Duodenal mucosa (tissue), 2 donors: Measurements from ENCODE around the gene TNIP2.
A peak's percentile ranks its signal among the peaks of the same experiment; 100 is the strongest.

Experiments
- H3K27ac ChIP-seq: one replicate; pipeline ENCODE4 v1.7.0; 2013; ENCODE audit warnings: low read depth, low read length
- H3K27me3 ChIP-seq, 2 donors: one replicate each; pipeline ENCODE4 v1.7.0; 2013; ENCODE audit warnings: low read length in 2 of 2, control low read depth in 1 of 2; ENCODE audit not compliant: insufficient read depth in 2 of 2, control insufficient read depth in 1 of 2
- H3K36me3 ChIP-seq, 2 donors: one replicate each; pipeline ENCODE4 v1.7.0; 2013; ENCODE audit warnings: low read length in 2 of 2, control low read depth in 1 of 2; ENCODE audit not compliant: insufficient read depth in 2 of 2, control insufficient read depth in 1 of 2
- H3K4me1 ChIP-seq, 2 donors: one replicate each; pipeline ENCODE4 v1.7.0; 2013; ENCODE audit warnings: low read length in 2 of 2, control low read depth in 1 of 2; ENCODE audit not compliant: insufficient read depth in 2 of 2, control insufficient read depth in 1 of 2
- H3K4me3 ChIP-seq, 2 donors: one replicate each; pipeline ENCODE4 v1.7.0; 2013; ENCODE audit warnings: low read length in 2 of 2, low read depth in 1 of 2
- H3K9ac ChIP-seq, 2 donors: one replicate each; pipeline ENCODE4 v1.7.0; 2013; ENCODE audit warnings: low read length in 2 of 2, low read depth in 1 of 2
- H3K9me3 ChIP-seq, 2 donors: one replicate each; pipeline ENCODE4 v1.7.0; 2013; ENCODE audit warnings: low read length in 2 of 2, control low read depth in 1 of 2; ENCODE audit not compliant: control insufficient read depth in 1 of 2

TNIP2 gene

GRCh38 chr4:2799224-2799911 is 43.2 kb upstream of the TNIP2 start:
- peaks cover 80 to 91% of the 10 kb centered on the region in 2 donors for H3K4me1 ChIP-seq
- peak overlapping the region; percentile 54 for H3K27ac ChIP-seq
- peak overlapping the region; percentile 46 to 54 for H3K9ac ChIP-seq
- no peaks in the 10 kb centered on the region for H3K27me3 ChIP-seq
- peak overlapping the region; percentile 46 to 53 for H3K4me3 ChIP-seq
- no peaks in the 10 kb centered on the region for H3K9me3 ChIP-seq
- peaks cover 0 to 3% of the 10 kb centered on the region in 2 donors for H3K36me3 ChIP-seq

GRCh38 chr4:2798399-2799223 is 42.5 kb upstream of the TNIP2 start:
- Histone ChIP-seq H3K27me3 (no peaks in the 10 kb centered on the region), H3K36me3 (peaks cover 0 to under 1% of the 10 kb centered on the region in 2 donors), H3K27ac (peak overlapping the region; percentile 54), H3K4me1 (peaks cover 80 to 91% of the 10 kb centered on the region in 2 donors), H3K4me3 (peak overlapping the region; percentile 46 to 53), H3K9ac (peak overlapping the region; percentile 46 to 54), H3K9me3 (no peaks in the 10 kb centered on the region)

DNA sequence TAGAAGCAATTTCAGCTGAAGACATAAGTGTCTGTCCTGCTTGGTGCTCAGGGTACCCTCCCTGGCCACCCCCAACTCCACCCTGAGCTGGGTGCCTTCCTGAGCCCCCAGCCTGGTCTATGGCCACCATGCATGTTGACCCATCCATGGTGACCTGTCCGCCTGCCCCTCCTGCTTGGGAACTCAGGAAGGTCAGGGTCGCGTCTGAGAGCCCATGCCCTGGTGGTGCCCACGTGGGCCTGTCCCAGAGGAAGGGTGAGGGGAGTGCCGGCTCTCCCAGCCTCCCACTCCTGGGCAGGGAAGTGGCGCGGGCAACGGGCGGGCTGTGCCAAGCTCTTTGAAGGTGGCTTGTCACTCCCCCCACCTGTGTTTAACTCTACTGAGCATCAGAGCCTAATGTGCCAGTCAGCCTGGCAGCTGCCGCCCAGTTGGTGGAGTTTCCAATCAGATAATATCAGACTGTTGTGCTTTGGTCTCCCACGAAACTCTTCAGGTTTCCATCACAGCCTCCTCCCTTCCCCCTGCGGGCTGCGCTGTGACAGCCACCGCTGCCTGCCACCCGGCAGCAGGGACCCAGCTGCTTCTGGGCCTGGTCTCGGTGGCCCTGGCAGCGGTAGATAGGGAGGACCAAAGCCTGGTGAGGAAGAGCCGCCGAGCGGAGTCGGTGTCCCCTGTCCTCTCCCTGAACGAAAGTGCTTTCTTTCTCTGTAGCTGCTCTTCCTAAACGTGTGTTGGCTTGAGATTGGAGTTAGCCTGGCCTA is 41.6 kb upstream of the TNIP2 start:
- Histone ChIP-seq H3K9ac (peak overlapping the region; percentile 31 to 54), H3K4me3 (peak overlapping the region; percentile 19 to 53), H3K9me3 (no peaks in the 10 kb centered on the region), H3K4me1 (peaks cover 72 to 84% of the 10 kb centered on the region in 2 donors), H3K27ac (no peak overlapping the region), H3K36me3 (no peaks in the 10 kb centered on the region), H3K27me3 (no peaks in the 10 kb centered on the region)

GRCh38 chr4:2796849-2797544 is 40.9 kb upstream of the TNIP2 start:
- Histone ChIP-seq H3K9ac (peak overlapping the region; percentile 7 to 8), H3K4me1 (peaks cover 76 to 87% of the 10 kb centered on the region in 2 donors), H3K27me3 (no peaks in the 10 kb centered on the region), H3K9me3 (no peaks in the 10 kb centered on the region), H3K36me3 (no peaks in the 10 kb centered on the region), H3K4me3 (no peak overlapping the region), H3K27ac (peak overlapping the region; percentile 53)

- H3K36me3 ChIP-seq = no peaks in the 10 kb centered on the region
- peak overlapping the region in 1 of 2 donors; percentile 8 for H3K9ac ChIP-seq
- no peaks in the 10 kb centered on the region for H3K27me3 ChIP-seq
- peak overlapping the region in 1 of 2 donors; percentile 32 for H3K4me3 ChIP-seq
- peaks cover 82 to 88% of the 10 kb centered on the region in 2 donors for H3K4me1 ChIP-seq
- H3K9me3 ChIP-seq = no peaks in the 10 kb centered on the region
- H3K27ac ChIP-seq = peak overlapping the region; percentile 53
These were observed 40.0 kb upstream of the TNIP2 start for GRCh38 chr4:2795893-2796848.

GRCh38 chr4:2795300-2795892 is 39.3 kb upstream of the TNIP2 start:
- Histone ChIP-seq H3K4me3 (no peak overlapping the region), H3K27ac (peak overlapping the region; percentile 32)

GRCh38 chr4:2794486-2795299 is 38.6 kb upstream of the TNIP2 start:
- Histone ChIP-seq H3K4me3 (peak overlapping the region; percentile 48 to 74), H3K9ac (peak overlapping the region; percentile 57 to 69), H3K36me3 (no peaks in the 10 kb centered on the region), H3K9me3 (no peaks in the 10 kb centered on the region), H3K4me1 (peaks cover 72 to 75% of the 10 kb centered on the region in 2 donors), H3K27me3 (no peaks in the 10 kb centered on the region), H3K27ac (peak overlapping the region; percentile 44)

More at GRCh38 chr4:2795300-2795892, 39.3 kb upstream of the TNIP2 start:
- Histone ChIP-seq H3K27me3 (no peaks in the 10 kb centered on the region), H3K9me3 (no peaks in the 10 kb centered on the region), H3K4me1 (peaks cover 77 to 81% of the 10 kb centered on the region in 2 donors), H3K9ac (peak overlapping the region; percentile 57 to 69), H3K36me3 (no peaks in the 10 kb centered on the region)
